ENCODE results near the gene CDK18. TPM values are rescaled to one million over a fixed set of nuclear protein-coding genes. Genes with fewer than 3 reads are reported as not detected.
A peak's percentile ranks its signal among the peaks of the same experiment; 100 is the strongest.

Gene CDK18
- total and polyA plus RNA-seq, 12 donors: 3.2 to 52.0 (median 18.2) TPM

DNA sequence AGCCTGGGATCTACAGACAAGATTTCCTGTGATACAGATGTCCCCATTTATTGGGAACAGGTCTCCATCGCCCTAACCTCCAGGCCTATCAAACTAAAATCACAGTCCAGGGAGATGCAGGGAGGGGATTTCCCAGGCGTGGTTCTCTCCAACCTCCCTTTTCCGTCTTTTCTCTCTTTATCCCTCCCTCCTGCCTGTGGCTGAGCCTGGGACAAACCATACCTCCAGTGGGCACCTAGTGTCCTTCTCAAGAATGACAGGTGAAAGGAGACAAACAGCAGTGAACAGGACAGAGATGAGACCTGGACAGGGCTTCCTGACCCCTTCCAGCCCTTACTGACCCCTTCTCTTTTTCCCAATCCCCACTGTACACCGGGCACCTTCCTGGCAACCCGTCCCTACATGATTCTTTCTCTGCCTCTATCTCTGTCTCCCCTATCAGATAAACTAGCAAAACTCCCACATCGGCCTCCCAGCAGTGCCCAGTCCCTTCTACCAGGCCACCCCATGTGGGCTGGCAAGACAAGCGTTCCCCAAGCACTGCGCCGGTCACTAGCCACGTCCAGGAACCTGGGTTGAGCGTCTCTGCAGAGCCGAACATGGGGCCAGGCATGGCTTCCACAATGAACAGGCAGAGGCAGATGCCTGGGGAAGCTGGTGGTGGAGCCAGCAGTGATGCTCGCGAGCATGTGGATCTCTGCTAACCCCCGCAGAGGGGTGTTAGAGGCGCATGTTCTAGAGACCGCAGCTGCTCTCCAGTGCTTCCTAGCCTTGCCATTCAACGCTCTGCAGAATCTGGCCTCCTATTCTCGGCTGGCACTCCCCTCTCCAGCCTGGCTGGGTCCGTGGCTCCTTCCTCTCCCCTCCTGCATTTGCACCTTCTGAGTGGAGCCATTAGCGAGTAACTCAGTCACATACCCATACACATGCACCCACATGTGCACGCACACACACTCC, 72.6 kb downstream of the CDK18 start:
- intact Hi-C loops (cut with DNase I): no loop called here
- Histone ChIP-seq H3K4me3 (no peak overlapping the region), H3K27ac (no peak overlapping the region), H3K9me3 (replicated peaks in 1 of 3) (no peaks in the 10 kb centered on the region), H3K36me3 (replicated peaks in 1 of 2) (no peaks in the 10 kb centered on the region), H3K4me1 (replicated peaks in 1 of 2) (peaks cover 0 to 4% of the 10 kb centered on the region in 2 donors), H3K27me3 (no peaks in the 10 kb centered on the region)
- 84 to 88% (median 86%) methylated on average over 21 to 22 of the region's 22 CpGs for WGBS, 4 donors
- DNase-seq: peak in 1 of 7 donors; percentile 29
- TF ChIP-seq, protein P1, sequence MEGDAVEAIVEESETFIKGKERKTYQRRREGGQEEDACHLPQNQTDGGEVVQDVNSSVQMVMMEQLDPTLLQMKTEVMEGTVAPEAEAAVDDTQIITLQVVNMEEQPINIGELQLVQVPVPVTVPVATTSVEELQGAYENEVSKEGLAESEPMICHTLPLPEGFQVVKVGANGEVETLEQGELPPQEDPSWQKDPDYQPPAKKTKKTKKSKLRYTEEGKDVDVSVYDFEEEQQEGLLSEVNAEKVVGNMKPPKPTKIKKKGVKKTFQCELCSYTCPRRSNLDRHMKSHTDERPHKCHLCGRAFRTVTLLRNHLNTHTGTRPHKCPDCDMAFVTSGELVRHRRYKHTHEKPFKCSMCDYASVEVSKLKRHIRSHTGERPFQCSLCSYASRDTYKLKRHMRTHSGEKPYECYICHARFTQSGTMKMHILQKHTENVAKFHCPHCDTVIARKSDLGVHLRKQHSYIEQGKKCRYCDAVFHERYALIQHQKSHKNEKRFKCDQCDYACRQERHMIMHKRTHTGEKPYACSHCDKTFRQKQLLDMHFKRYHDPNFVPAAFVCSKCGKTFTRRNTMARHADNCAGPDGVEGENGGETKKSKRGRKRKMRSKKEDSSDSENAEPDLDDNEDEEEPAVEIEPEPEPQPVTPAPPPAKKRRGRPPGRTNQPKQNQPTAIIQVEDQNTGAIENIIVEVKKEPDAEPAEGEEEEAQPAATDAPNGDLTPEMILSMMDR (IDR thresholded peaks at IDR 0.05): no peak
- no peak for TF ChIP-seq POLR2A (IDR thresholded peaks at IDR 0.05)

- H3K4me1 ChIP-seq (replicated peaks in 1 of 2): peaks cover 0 to 4% of the 10 kb centered on the region in 2 donors
- no peaks in the 10 kb centered on the region for H3K9me3 ChIP-seq (replicated peaks in 1 of 3)
- no peak overlapping the region for H3K4me3 ChIP-seq
- 43 to 49% (median 46%) methylated on average over 13 of the region's 13 CpGs for WGBS, 4 donors
- peak in 6 of 7 donors; percentile 54 to 85 (median 74) for DNase-seq
- H3K27ac ChIP-seq: peak overlapping the region in 1 of 5 donors; percentile 21
- intact Hi-C loops (cut with DNase I): no loop called here
- no peaks in the 10 kb centered on the region for H3K27me3 ChIP-seq
- no peak for TF ChIP-seq POLR2A (IDR thresholded peaks at IDR 0.05)
- TF ChIP-seq, protein P1 (IDR thresholded peaks at IDR 0.05): no peak
- H3K36me3 ChIP-seq (replicated peaks in 1 of 2): no peaks in the 10 kb centered on the region
These were observed 73.6 kb downstream of the CDK18 start for GRCh38 chr1:205577874-205578658.

DNA sequence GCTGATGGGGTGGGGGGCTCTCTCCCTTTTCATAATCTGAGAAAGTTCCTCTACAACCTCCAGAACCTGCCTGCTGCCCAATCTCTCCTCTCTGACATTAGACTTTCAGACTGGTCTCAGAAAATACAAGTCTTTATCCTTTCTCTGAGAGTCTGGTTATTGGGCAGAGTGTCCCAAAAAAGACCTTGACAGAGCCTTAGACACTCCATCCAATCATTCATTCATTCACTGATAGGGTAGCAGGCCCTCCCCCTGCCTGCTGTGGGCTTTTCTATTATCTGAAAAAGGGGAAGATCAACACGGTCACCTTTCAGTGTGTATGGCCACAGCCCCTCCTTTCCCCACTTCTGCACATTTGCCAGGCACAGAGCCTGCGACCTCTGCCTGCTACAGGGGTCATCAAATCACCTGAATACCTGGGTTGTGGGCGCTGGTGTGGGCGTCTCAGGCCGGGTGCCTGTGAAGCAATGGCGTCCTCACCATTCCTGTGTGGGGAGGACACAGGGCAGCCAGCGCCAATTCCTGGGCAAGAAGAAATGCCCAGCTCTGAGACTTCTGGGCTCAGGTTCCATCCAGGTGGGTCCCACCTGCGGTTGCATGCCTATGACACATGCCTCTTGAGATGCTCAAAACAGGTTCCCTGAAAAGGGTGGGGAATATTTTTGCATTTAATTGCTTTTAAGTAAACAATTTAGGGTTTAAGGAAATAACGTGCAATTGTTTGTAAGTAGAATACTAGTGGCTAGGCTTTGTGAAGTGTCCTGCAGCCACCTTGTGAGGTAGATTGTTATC, 74.5 kb downstream of the CDK18 start:
- H3K4me3 ChIP-seq: no peak overlapping the region
- H3K4me1 ChIP-seq (replicated peaks in 1 of 2): peaks cover 0 to 4% of the 10 kb centered on the region in 2 donors
- intact Hi-C loops (cut with DNase I): no loop called here
- no peaks in the 10 kb centered on the region for H3K36me3 ChIP-seq (replicated peaks in 1 of 2)
- H3K27ac ChIP-seq: peak overlapping the region in 1 of 5 donors; percentile 21
- no peak for TF ChIP-seq POLR2A (IDR thresholded peaks at IDR 0.05)
- TF ChIP-seq, protein P1 (IDR thresholded peaks at IDR 0.05): no peak
- DNase-seq: peak in 1 of 7 donors; percentile 27
- no peaks in the 10 kb centered on the region for H3K27me3 ChIP-seq
- 77 to 87% (median 79%) methylated on average over 6 to 9 of the region's 9 CpGs for WGBS, 4 donors
- no peaks in the 10 kb centered on the region for H3K9me3 ChIP-seq (replicated peaks in 1 of 3)

All from adrenal gland (tissue), 12 donors.